SKM-1 (cell line): ENCODE results near the gene ECPAS.
"Not testable (repeated sequence)": the region's sequence is repeated elsewhere in the genome, so short reads cannot be mapped to it uniquely, and the experiment has no call there.

ENCODE experiments used
- DNase-seq: peaks from one replicate; lab custom pipeline; 2025; ENCODE audit not compliant: unreplicated experiment; lab: John Stamatoyannopoulos, UW

Gene ECPAS

GRCh38 chr9:111474385-111474784 is 9.8 kb downstream of the ECPAS start:
- DNase-seq, result no peak

- DNase-seq, result no peak
Measured at GRCh38 chr9:111467778-111468367, 16.3 kb downstream of the ECPAS start.

GRCh38 chr9:111463048-111463447 is 21.1 kb downstream of the ECPAS start:
- no peak for DNase-seq

- DNase-seq, result no peak
Measured at GRCh38 chr9:111458139-111459009, 25.8 kb downstream of the ECPAS start.

GRCh38 chr9:111456529-111456928 is 27.7 kb downstream of the ECPAS start:
- no peak for DNase-seq

- DNase-seq, result no peak
Measured at GRCh38 chr9:111455638-111456037, 28.5 kb downstream of the ECPAS start.

GRCh38 chr9:111454751-111455150 is 29.4 kb downstream of the ECPAS start:
- DNase-seq, result no peak

- DNase-seq, result no peak
Measured at GRCh38 chr9:111451570-111451969, 32.6 kb downstream of the ECPAS start.

GRCh38 chr9:111450124-111450523 is 34.1 kb downstream of the ECPAS start:
- no peak for DNase-seq

- DNase-seq, result no peak
Measured at GRCh38 chr9:111449705-111450104, 34.5 kb downstream of the ECPAS start.

GRCh38 chr9:111445799-111446198 is 38.4 kb downstream of the ECPAS start:
- DNase-seq, result not testable (repeated sequence)

GRCh38 chr9:111443454-111443853 is 40.7 kb downstream of the ECPAS start:
- DNase-seq, result no peak

GRCh38 chr9:111442360-111443027 is 41.7 kb downstream of the ECPAS start:
- DNase-seq, result no peak

- no peak for DNase-seq
Measured at GRCh38 chr9:111440226-111440625, 44.0 kb downstream of the ECPAS start.

GRCh38 chr9:111438541-111439235 is 45.5 kb downstream of the ECPAS start:
- DNase-seq, result no peak

- DNase-seq, result no peak
Measured at GRCh38 chr9:111436571-111436970, 47.6 kb downstream of the ECPAS start.

- DNase-seq, result no peak
Measured at GRCh38 chr9:111433082-111433481, 51.1 kb downstream of the ECPAS start.

GRCh38 chr9:111431684-111432083 is 52.5 kb downstream of the ECPAS start:
- DNase-seq, result no peak

- DNase-seq, result no peak
Measured at GRCh38 chr9:111429175-111429574, 55.0 kb downstream of the ECPAS start.

GRCh38 chr9:111427186-111427585 is 57.0 kb downstream of the ECPAS start:
- DNase-seq, result no peak

GRCh38 chr9:111423389-111423788 is 60.8 kb downstream of the ECPAS start:
- no peak for DNase-seq
